DMS114 treated with DMSO at 0.1 percent for 48 hours (cell line): ENCODE results near the gene HS3ST3A1.

ENCODE experiments used
- DNase-seq: peaks from one replicate; lab custom pipeline; 2025; ENCODE audit not compliant: unreplicated experiment; lab: John Stamatoyannopoulos, UW

The HS3ST3A1 gene

DNA sequence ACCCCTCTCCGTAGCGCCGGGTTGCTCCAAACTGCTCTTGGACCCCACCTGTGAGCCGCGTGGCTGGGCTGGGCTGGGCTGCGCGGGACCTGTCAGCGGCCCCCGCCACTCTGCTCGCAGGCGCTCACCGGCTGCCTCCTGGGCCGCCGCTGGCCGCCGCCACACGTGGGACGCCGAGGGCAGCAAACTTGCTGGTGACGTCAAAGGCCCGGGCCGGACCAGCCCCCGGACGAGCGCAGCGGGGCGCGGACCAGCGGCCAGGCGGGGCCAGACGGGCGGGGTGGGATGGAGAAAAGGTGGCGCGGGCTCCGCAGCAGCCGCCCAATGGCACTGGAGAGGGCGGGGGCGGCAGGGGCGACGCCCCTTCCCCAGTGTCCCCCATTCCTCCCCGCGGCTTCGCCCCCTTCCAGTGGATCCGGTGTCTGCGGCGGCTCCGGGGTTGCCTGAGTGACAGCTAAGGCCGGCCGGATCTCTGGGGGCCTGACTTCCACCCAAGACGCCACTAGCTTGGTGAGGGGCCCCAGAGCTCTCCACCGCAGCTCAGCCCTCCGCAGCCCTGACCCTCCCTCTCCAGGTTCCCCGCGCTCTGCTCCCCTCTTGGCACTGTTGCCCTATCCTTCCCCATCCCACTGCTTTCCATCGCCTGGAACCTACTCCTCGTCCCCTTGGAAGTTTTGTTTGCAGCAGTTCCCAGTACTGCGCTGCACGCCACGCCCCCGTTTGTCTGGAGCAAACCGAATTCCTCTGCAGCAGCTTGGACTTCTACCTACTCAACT lies at the start of gene HS3ST3A1:
Gene HS3ST3A1 (minus strand): TSS at position 154 of the 776 bp plus-strand sequence. CDS start 800 bp downstream, outside the sequence.
- DNase-seq, result no peak

DNA sequence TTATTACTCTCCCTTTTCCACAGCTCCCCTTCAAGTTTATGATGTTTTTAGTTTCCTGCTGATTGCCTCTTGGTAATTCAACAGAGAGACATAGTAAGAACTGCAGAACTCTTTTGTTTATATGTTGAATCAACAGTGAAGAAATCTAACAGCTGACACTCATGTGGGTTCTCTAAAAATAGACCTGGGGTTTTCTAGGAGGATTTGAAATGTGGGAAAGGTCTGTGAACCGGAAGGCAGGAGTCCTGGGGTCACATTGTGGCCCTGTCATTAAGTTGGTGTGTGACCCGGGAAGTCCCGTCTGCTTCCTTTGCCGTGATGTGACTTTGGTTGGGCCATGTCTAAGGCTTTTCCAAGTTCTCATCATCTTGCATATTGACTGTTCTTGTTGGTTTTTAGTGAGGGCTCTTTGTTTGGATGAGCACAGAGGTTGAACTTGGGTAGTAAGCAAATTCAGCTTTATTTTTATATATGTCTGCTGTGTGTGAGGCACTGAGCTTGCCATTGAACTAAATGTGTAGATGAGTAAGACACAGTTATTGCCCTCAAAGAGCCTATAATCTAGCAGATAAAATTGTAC lies 48.5 kb upstream of the HS3ST3A1 start:
- DNase-seq, result no peak

DNA sequence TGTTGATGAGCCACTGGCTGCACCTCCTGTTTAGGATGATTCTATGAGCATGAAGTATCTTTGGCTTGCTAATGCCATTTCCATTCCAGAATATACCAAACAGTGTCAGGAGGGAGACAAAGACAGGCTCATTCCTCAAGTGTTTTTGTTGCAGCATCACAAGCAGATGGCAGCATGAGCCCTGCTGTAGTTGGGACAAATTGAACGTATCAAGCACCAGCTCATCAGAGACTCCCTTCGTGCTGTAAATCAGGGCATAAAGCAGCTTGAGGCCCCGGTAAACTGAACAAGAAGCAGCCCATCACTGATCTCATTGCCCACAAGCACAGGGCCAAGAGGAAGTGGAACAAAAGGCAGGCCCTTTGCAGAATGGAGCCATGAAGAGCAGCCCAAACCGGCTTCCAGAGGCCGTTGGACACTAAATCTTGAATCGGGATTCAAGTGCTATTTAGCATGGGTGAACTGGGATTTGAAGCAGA lies 45.9 kb upstream of the HS3ST3A1 start:
- DNase-seq, result no peak

DNA sequence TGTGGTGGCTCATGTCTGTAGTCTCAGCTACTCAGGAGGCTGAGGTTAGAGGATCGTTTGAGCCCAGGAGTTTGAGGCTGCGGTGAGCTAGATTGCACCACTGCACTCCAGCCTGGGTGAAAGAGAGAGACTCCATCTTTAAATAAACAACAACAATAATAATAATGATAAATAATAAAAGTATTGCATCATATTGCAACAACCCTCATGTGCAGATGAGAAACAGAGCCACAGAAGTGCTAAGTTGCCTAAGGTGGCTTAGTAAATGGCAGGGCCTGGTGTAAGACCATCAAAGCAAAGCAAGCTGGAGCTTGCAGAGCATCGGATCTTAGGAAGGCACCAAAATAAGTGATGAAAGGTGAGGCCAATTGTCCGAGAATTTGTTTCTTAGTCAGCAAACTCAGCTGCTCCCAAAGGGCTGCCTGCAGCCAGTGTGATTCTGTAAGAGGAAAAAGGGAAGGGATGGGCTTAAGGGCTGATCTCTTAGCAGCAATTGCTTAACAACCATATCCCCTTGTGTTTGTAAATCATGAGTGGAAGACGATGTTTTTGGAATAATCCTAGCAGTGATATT lies 45.3 kb upstream of the HS3ST3A1 start:
- DNase-seq, result no peak

DNA sequence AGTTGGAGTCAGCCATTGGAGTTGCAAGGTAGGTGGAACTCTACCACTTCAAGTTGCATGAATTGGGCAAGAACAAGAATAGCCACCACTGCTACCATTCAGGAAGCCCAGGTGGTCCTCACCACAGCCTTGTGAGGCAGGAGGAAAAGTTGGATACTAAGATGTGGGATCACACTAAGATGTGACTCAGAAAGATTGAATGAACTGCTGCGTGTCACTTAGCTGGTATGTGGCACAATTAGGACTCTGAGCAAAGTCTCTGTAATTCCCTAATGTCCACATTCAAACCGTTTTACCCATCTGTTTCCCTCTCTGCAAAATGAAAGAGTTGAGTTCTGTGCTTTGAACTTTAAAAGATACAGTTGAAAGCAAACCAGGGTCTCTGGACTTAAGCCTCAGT lies 44.7 kb upstream of the HS3ST3A1 start:
- DNase-seq, result no peak

DNA sequence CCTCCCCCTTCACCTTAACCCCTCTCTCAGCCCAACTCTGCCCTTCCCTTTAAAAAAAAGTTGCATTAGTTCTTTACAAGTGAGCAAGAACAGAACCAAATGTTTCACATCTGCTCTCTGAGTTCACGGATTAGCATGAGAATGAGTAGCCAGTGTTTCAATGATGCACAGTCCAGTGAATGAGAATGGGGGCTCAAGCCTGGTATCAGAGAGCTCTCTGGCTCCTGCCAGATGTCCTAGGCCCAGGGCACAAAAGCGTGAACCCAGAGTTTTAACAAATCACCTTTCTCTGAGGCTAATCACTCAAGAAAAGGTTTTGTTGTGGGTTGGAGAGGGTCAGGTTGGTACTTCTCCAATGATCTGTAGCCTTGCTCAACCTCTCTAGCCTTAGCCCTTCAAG lies 41.5 kb upstream of the HS3ST3A1 start:
- no peak for DNase-seq

DNA sequence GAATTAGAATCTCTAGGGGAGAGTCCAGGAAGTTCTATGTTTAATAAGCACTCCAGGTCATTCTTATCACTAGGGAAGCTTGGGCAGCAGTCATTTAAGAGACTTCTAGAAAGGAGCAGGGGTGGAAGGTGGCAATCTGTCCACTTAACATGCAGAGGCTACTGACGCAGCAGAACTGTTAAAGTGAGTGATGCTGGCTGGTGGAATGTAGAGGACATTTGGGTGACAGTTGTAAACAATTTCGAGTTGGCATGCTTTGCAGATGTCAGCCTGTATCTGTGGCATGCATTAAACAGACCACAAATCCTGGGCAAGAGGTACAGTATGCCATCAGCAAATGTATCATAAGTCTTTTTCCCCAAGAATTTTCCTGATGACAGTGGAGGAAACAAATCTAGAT lies 40.5 kb upstream of the HS3ST3A1 start:
- DNase-seq, result no peak

DNA sequence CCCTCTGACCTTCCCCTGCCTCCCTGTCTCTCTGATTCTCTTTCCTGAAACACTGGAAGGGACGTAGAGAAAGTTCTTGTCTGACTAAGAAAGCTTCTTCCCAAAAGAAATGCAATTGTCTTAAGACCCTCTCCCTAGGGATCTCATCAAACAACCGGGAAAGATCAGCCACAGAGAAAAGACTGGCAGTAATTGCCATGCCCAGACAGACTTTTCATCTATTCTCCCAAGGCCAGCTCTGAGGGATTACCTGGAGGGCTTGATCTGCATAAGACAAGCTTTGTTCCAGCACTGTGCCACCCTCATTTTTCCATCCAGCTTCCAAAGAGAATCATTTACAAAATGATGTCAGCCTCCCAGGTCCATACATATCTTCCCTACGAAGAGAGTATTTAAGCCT lies 38.8 kb upstream of the HS3ST3A1 start:
- no peak for DNase-seq

DNA sequence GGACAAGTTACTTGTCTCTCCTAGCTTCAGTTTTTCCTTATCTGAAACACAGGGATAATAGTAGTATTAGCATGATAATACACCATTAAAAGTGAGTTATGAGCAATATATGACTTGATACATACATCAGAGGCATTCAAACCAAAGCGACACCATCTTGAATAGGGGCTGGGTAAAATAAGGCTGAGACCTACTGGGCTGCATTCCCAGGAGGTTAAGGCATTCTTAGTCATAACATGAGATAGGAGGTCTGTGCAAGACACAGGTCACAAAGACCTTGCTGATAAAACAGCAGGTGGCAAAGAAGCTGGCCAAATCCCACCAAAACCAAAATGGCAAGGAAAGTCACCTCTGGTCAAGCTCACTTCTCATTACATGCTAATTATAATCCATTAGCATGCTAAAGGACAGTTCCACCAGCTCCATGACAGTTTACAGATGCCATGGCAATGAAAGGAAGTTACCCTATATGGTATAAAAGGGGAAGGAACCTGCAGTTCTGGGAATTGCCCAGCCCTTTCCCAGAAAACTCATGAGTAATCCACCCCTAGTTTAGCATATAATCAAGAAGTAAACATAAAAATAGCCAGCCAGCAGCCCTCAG lies 37.2 kb upstream of the HS3ST3A1 start:
- no peak for DNase-seq

DNA sequence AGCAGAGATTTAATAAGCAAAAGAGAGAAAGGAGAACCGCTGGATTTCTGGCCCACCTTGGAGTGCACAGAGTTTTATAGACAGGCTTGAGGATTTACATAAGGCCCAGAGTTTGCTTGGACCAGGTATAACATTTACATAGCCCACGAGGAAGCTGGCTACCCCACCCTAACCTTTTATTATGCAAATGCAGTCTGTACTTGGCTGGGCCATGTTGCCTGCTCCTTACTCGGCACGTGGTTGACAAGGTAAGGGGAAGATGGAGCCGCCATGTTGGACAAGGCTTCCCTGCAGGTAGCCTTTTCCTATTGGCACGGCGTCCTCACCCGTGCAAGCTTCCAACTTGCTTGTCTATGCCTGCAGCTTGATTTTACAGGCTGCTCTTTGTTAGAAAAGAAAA lies 35.2 kb upstream of the HS3ST3A1 start:
- no peak for DNase-seq

DNA sequence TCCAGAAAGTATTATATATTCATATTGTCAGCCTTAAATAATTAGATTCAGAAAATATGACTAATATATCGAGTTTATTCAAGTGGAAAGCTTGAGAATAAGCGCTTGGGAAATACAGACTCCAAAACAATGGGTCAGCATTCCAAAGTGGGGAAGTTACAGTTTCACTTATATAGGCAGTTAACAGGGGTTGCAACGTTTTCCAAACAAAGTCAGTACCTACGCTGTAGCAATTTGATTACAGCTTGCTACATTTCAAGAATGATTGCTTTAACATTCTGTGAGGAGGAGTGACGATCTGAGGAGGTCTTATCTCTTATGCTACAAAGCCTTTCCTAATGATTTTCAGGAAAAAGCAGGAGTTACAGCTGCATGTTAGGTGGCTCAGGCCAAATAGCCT lies 34.2 kb upstream of the HS3ST3A1 start:
- no peak for DNase-seq

DNA sequence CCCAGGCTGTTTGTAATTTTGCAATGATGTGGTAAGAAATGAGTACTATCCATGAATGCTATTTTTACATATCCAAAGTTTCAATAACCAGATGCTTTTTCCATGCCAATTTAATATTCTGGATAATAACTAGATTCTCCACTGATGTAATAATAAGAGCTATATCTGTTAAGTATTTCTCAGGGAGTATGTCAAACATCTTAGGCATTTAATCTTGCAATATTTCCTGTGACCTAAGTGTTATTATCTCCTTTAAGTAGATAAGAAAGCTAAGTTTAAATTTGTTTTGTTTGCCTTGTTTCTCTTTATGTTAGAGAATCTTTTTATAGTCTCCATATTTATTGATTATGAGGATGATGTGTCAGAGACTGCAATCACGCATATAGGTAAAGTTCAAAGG lies 32.3 kb upstream of the HS3ST3A1 start:
- DNase-seq, result no peak

DNA sequence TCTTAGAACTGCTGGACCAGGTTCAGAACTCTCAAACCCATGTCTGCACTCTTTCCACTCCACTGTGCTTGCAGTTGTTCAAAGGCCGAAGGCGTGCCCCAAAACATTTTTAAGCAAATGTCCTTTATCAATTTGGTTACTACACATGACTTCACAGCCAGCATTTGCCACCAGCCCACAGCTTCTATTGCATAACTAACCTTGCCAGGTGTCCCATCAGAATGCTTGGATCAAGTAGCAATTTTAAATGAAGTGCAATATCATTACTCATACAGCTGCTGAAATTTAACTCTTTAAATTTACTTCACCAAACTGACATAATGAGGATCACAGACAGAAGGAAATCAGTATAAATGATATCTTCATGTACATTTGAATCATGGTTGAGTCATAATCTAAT lies 29.8 kb upstream of the HS3ST3A1 start:
- DNase-seq, result no peak

DNA sequence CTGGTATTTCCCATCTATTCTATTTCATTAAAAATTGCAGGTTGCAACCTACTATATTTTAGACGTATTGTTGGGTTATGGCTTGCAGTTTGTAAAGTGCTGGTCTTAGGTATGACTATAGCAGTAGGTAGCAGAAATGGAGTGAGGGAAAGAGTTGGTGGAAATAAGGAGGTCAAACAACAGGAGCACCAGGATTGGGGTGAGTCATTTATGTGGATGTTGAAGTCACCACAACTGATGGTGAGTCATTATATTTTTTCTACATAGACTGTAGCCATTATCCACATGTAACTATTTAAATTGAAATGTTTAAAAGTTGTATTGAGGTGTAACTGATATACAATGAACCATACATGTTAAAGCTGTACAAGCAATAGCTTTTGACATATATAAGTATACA lies 25.0 kb upstream of the HS3ST3A1 start:
- no peak for DNase-seq

DNA sequence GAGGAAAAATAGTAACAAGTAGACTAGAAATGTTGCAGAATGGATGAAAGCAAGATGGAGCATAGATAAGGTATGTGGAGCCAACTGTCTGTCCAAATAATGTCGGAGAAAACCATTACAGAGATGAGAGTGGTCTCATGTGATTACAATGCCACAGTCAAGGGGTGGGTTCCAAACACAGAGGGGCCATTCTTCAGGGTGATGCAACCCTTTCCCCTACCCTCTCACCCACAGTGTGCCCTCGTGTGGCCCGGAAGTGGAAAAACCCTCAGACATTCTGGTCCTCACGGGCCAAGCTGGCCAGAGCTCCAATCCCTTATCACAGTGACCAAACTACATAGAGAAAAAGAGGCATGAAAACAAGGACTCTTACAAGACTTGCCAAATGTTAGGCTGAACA lies 17.7 kb upstream of the HS3ST3A1 start:
- DNase-seq, result no peak

DNA sequence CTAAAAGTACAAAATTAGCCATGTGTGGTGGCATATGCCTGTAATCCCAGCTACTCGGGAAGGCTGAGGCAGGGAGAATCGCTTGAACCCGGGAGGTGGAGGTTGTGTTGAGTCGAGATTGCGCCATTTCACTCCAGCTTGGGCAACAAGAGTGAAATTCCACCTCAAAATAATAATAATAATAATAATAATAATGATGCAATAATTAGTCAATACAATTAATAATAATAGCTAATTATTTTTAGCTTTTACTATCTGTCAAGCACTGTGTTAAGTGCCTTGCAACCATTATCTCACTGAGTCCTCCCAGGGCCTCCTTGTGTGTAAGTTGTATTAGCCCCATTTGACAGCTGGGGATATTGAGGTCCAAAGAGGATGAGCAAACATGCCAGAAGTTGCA lies 14.3 kb upstream of the HS3ST3A1 start:
- no peak for DNase-seq

DNA sequence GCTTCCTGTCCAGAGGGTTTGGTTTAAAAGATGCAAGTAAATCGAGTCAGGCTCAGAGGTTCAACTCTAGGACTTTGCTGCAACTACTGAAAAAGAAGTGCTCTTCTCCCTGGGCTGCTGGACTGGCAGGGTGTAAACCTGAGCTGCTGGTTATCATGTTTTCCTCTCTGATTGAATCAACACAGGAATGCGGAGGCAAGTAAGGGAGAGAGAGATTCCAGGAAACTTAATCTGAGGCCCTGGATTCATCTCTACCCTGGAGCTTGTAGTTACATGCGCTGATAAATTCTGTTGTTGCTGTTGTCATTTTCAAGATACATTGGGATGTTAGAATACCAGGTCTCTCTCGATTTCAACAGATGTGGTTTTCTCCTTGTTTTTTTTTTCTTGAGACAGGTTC lies 8.2 kb upstream of the HS3ST3A1 start:
- DNase-seq, result no peak

DNA sequence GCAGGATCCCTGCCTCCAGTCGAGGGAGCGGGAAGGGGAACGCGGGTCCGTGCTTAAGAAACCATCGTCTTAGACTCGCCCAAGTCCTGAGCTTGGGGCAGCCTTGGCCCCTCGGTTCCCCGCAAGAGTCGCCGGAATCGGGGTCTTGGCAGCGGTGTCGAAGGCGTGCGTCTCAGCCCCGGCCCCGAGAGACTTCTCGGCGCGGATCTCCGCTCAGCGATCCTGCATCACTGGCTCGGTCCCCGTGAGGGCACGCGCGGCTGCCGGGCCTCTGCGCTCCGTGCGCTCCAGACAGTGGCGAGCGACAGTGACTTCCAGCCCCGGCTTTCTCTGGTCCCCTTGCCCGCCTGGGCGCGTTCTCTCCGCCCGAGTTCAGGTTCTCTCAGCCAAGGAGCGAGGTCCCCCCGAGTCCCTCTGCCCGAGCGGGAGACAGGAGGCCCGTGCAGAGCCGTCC lies 380 bp downstream of the HS3ST3A1 start:
- DNase-seq, result no peak

DNA sequence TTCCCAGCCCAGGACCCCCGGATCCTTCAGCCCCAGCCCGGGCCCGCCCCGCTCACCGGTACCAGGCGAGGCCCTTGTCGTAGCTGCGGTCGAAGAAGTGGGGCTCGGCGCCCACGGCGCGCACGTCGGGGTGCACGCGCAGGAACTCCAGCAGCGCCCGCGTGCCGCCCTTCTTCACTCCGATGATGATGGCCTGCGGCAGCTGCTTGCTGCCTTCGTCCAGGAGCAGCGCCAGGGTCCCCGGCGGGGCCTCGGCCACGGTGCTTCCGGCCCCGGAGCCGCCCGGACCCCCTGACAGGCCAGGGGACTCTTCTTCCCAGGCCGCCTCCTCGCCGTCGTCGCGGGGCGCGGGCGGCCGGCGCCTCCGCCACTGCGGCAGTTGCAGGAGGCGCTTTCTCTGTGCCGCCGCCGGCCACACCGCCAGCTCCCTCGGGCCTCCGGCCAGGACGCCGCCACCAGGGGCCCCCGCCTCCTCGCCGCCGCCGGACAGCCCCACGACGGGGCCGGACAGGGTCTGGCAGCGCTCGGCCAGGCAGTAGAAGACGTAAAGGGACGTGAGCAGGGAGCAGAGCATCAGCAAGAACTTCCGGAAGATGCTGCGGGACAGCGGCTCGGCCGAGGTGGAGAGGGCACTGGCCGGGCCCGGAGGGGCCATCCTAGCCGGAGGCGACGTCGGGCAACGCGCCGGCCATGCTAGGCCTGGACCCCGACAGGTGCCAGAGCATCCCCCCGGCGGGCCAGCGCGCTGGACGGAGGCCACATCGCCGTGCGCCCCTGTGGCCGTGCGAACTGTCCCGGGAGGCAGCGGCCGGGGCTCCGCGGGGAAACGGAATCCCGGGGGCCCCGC lies 1.0 kb downstream of the HS3ST3A1 start:
- DNase-seq, result no peak

DNA sequence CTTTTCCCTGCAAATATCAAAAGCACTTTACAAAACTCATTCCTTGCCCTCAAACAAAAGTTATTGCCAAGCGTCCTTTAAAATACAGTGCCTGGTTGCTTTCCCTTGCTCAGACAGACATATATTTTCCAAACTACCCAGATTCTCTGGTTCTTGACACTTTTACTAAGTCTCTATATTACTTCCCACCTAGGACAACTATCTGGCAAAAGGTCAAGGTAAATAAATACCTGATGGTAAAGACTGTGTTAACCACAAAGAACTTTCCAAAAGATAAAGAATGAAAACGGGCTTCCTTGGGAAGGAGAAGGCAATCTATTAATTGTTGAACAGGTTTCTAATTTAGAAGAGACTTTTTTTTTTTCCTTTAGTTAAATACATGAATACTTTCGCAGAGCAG lies 1.9 kb downstream of the HS3ST3A1 start:
- DNase-seq, result no peak

DNA sequence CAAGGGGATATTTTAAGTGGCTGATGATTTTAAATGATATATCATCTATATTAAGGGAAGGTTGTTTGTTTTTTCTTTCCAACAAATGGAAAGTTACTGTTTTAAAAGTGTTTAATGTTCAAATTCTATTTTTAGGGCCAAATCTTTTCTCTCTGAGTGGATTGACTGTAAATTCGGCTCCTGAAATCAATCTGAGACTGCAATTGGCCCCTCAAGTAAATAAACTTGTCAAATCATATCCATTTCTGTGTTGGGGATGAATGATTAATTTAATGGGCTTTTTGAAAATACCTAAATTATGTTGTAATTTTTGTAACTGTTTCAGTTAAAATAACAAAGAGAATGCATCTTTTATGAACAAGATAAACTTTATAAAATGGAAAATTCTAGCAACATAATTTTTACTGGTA lies 2.6 kb downstream of the HS3ST3A1 start:
- no peak for DNase-seq
